Measurements from ENCODE around the gene NSUN3. TPM values are rescaled to one million over a fixed set of nuclear protein-coding genes. Genes with fewer than 3 reads are reported as not detected.

Gene NSUN3
- total RNA-seq, 2 donors from 2014 or later = 18.5 to 22.6 TPM

DNA sequence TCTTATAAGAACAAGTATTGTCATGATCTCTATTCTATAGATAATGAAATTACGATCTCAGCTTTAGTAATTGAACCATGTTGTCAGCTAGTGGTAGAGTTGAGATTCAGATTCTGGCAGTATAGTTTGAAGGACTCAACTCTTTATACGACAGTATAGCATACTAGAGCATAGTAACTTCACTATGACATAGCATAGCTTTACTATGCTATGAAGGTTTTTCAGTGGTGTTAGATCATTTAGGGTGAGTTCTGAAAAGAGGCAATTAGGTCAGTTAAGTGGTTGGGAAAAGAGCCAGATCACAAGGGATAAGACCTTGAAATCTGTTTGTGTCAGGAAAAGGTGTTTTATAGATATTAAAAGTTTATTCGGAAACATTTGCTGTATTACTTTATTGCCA, 42.6 kb upstream of the NSUN3 start:
- no peak for DNase-seq
- no peaks in the 10 kb centered on the region for H3K9me3 Mint-ChIP-seq
- H3K4me1 Mint-ChIP-seq = no peaks in the 10 kb centered on the region
- no peak overlapping the region for H3K4me3 ChIP-seq (ENCODE audit: low read length)
- H3K27me3 ChIP-seq (ENCODE audit: control insufficient read depth, insufficient read depth, low read length, poor library complexity, severe bottlenecking) = no peaks in the 10 kb centered on the region
- H3K36me3 Mint-ChIP-seq (ENCODE audit: low read depth) = peaks cover 3% of the 10 kb centered on the region
- no peak overlapping the region for H3K27ac ChIP-seq (ENCODE audit: low read depth, low read length)
- 83 to 100% methylated on average over 1 to 2 of the region's 3 CpGs for WGBS, 2 experiments (ENCODE audit: insufficient coverage in 1 of 2, insufficient read length in 1 of 2)
- no peaks in the 10 kb centered on the region for H3K4me1 ChIP-seq (ENCODE audit: control insufficient read depth, insufficient read depth, low read length)
- H3K36me3 ChIP-seq (ENCODE audit: control insufficient read depth, insufficient read depth, low read length) = peaks cover 3% of the 10 kb centered on the region
- no peaks in the 10 kb centered on the region for H3K9me3 ChIP-seq (ENCODE audit: control insufficient read depth, low read length)
- H3K9ac ChIP-seq (ENCODE audit: extremely low read depth, low read length, poor library complexity, severe bottlenecking) = no peak overlapping the region
- no peak overlapping the region for H3K4me3 Mint-ChIP-seq
- TF ChIP-seq, protein P1, sequence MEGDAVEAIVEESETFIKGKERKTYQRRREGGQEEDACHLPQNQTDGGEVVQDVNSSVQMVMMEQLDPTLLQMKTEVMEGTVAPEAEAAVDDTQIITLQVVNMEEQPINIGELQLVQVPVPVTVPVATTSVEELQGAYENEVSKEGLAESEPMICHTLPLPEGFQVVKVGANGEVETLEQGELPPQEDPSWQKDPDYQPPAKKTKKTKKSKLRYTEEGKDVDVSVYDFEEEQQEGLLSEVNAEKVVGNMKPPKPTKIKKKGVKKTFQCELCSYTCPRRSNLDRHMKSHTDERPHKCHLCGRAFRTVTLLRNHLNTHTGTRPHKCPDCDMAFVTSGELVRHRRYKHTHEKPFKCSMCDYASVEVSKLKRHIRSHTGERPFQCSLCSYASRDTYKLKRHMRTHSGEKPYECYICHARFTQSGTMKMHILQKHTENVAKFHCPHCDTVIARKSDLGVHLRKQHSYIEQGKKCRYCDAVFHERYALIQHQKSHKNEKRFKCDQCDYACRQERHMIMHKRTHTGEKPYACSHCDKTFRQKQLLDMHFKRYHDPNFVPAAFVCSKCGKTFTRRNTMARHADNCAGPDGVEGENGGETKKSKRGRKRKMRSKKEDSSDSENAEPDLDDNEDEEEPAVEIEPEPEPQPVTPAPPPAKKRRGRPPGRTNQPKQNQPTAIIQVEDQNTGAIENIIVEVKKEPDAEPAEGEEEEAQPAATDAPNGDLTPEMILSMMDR (conservative IDR thresholded peaks at IDR 0.05) = no peak
- H3K27me3 Mint-ChIP-seq (ENCODE audit: insufficient read depth) = no peaks in the 10 kb centered on the region
- H3K27ac Mint-ChIP-seq = no peak overlapping the region

DNA sequence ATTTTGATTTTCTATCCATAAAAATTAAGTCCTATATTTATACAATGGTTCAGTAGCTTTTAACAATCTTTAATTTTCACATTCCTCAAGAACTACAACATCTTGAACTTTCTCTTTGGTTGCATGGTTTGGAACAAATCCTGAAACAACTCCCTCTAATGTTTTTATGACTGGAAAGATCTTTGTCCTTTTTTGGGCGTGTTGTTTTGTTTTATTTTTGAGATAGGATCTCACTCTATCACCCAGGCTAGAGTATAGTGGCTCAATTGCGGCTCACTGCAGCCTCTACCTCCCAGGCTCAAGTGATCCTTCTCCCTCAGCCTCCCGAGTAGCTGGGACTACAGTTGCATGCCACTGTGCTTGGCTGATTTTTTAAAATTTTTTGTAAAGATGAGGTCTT, 38.5 kb upstream of the NSUN3 start:
- TF ChIP-seq, protein P1 (conservative IDR thresholded peaks at IDR 0.05) = no peak
- DNase-seq = no peak
- H3K27ac Mint-ChIP-seq = no peak overlapping the region
- no peaks in the 10 kb centered on the region for H3K27me3 Mint-ChIP-seq (ENCODE audit: insufficient read depth)
- Histone ChIP-seq H3K9me3 (ENCODE audit: control insufficient read depth, low read length) (no peaks in the 10 kb centered on the region), H3K4me3 (ENCODE audit: low read length) (no peak overlapping the region), H3K9ac (ENCODE audit: extremely low read depth, low read length, poor library complexity, severe bottlenecking) (no peak overlapping the region), H3K4me1 (ENCODE audit: control insufficient read depth, insufficient read depth, low read length) (no peaks in the 10 kb centered on the region), H3K27ac (ENCODE audit: low read depth, low read length) (no peak overlapping the region), H3K36me3 (ENCODE audit: control insufficient read depth, insufficient read depth, low read length) (peaks cover 6% of the 10 kb centered on the region), H3K27me3 (ENCODE audit: control insufficient read depth, insufficient read depth, low read length, poor library complexity, severe bottlenecking) (no peaks in the 10 kb centered on the region)
- H3K9me3 Mint-ChIP-seq = no peaks in the 10 kb centered on the region
- WGBS, 2 experiments (ENCODE audit: insufficient coverage in 1 of 2, insufficient read length in 1 of 2) = 91% methylated on average over 3 of the region's 3 CpGs; no CpG with 5 or more reads in 1 of the 2 experiments
- H3K4me1 Mint-ChIP-seq = peaks cover 6% of the 10 kb centered on the region
- H3K36me3 Mint-ChIP-seq (ENCODE audit: low read depth) = peaks cover 2% of the 10 kb centered on the region
- no peak overlapping the region for H3K4me3 Mint-ChIP-seq

DNA sequence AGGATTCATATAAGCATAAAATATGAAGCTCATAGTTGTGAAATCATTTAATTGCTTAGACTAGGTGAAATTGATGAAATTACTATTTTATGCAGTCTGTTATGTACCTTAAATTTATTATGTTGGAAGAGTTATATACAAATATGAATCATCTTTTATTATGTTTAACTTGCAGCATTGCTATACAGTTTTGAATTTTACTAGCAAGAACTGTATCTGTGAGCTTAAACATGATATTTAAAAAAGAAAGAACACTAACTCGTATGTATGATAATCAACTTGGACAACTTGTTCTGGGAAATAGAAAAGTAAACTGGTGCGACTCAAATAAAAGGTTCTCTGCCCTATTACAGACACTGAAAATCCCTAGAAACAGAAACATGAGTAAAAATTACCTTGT, 36.2 kb upstream of the NSUN3 start:
- H3K9me3 Mint-ChIP-seq = no peaks in the 10 kb centered on the region
- WGBS, 2 experiments (ENCODE audit: insufficient coverage in 1 of 2, insufficient read length in 1 of 2) = 100% methylated on average over 2 of the region's 2 CpGs

More for the DNA sequence above, 36.2 kb upstream of the NSUN3 start:
- peaks cover 4% of the 10 kb centered on the region for H3K36me3 ChIP-seq (ENCODE audit: control insufficient read depth, insufficient read depth, low read length)
- Mint-ChIP-seq H3K27ac (no peak overlapping the region), H3K4me1 (peaks cover 6% of the 10 kb centered on the region), H3K4me3 (no peak overlapping the region), H3K27me3 (ENCODE audit: insufficient read depth) (no peaks in the 10 kb centered on the region), H3K36me3 (ENCODE audit: low read depth) (peaks cover 8% of the 10 kb centered on the region)
- no peak overlapping the region for H3K4me3 ChIP-seq (ENCODE audit: low read length)
- no peaks in the 10 kb centered on the region for H3K4me1 ChIP-seq (ENCODE audit: control insufficient read depth, insufficient read depth, low read length)
- H3K9me3 ChIP-seq (ENCODE audit: control insufficient read depth, low read length) = no peaks in the 10 kb centered on the region
- TF ChIP-seq, protein P1 (conservative IDR thresholded peaks at IDR 0.05) = no peak
- no peaks in the 10 kb centered on the region for H3K27me3 ChIP-seq (ENCODE audit: control insufficient read depth, insufficient read depth, low read length, poor library complexity, severe bottlenecking)
- no peak overlapping the region for H3K9ac ChIP-seq (ENCODE audit: extremely low read depth, low read length, poor library complexity, severe bottlenecking)
- DNase-seq = no peak
- H3K27ac ChIP-seq (ENCODE audit: low read depth, low read length) = no peak overlapping the region
